NB4 (cell line): Measurements from ENCODE around the gene ACACA.

ENCODE experiments used
- DNase-seq: peaks from one replicate; pipeline ENCODE4 v3.0.0; 2010; ENCODE audit warnings: low read depth
- H3K4me3 ChIP-seq: one replicate; pipeline ENCODE4 v1.5.1; 2011; ENCODE audit warnings: mild to moderate bottlenecking, low read depth, low read length, moderate library complexity
- CTCF ChIP-seq: IDR thresholded peaks from one replicate; pipeline ENCODE4 v1.5.1; 2012; ENCODE audit warnings: low read depth, low read length
- MAX ChIP-seq: IDR thresholded peaks from 2 replicates; pipeline ENCODE4 v1.6.1; 2011; ENCODE audit warnings: low read depth, low read length
- MYC ChIP-seq: IDR thresholded peaks from 2 replicates; pipeline ENCODE4 v1.6.1; 2011; ENCODE audit warnings: low read depth, low read length
- POLR2A ChIP-seq: IDR thresholded peaks from 2 replicates; pipeline ENCODE4 v1.6.1; 2011; ENCODE audit warnings: mild to moderate bottlenecking; ENCODE audit not compliant: insufficient read length; ENCODE audit errors: extremely low read depth

ACACA gene

GRCh38 chr17:37284191-37284590, 122.4 kb downstream of the ACACA start:
- TF ChIP-seq MYC, result no peak
- TF ChIP-seq CTCF, result no peak
- TF ChIP-seq MAX, result no peak
- no peak for TF ChIP-seq POLR2A
- no peak for DNase-seq
- no peak overlapping the region for H3K4me3 ChIP-seq

- no peak overlapping the region for H3K4me3 ChIP-seq
- TF ChIP-seq CTCF, result no peak
- no peak for DNase-seq
Observed at GRCh38 chr17:37283414-37283961, 123.1 kb downstream of the ACACA start.

- no peak overlapping the region for H3K4me3 ChIP-seq
- no peak for TF ChIP-seq MAX
- no peak for TF ChIP-seq MYC
- no peak for TF ChIP-seq CTCF
- TF ChIP-seq POLR2A, result no peak
- DNase-seq, result no peak
Observed at GRCh38 chr17:37280841-37281240, 125.8 kb downstream of the ACACA start.

- no peak for TF ChIP-seq MAX
- no peak for TF ChIP-seq MYC
- TF ChIP-seq CTCF, result no peak
- no peak for TF ChIP-seq POLR2A
- no peak overlapping the region for H3K4me3 ChIP-seq
- no peak for DNase-seq
Observed at GRCh38 chr17:37278247-37278894, 128.3 kb downstream of the ACACA start.

- TF ChIP-seq POLR2A (no peak), MAX (no peak), CTCF (no peak), MYC (no peak)
- no peak overlapping the region for H3K4me3 ChIP-seq
- no peak for DNase-seq
Observed at GRCh38 chr17:37276475-37276874, 130.2 kb downstream of the ACACA start.

GRCh38 chr17:37274461-37274860, 132.2 kb downstream of the ACACA start:
- H3K4me3 ChIP-seq, result no peak overlapping the region
- DNase-seq, result no peak
- TF ChIP-seq POLR2A, result no peak
- no peak for TF ChIP-seq MAX
